ENCODE results near the gene MYMX.

The MYMX gene

GRCh38 chr6:44246663-44247337 lies 30.1 kb downstream of the MYMX start, which contains the start of gene HSP90AB1:
Gene HSP90AB1 (plus strand): TSS chr6:44247101. CDS start chr6:44248630, 1,529 bp downstream.
- ChIA-PET POLR2A (interaction anchor here (0.5 to 5.1 kb wide), 58 partner anchors 8 to 1187 kb away, joined by 3 to 131 read pairs (median 4); partner anchors contain the start of genes AARS2, CDC5L, GTPBP2 and KLC4), CTCF (interaction anchor here (0.7 to 5.6 kb wide), 13 partner anchors 10 to 544 kb away, joined by 3 to 70 read pairs (median 4); partner anchors contain the start of genes SLC29A1 and SLC35B2)
- Histone ChIP-seq H3K4me1 (ENCODE audit: control insufficient read depth, insufficient read depth, low read length) (no peaks in the 10 kb centered on the region), H3K9me3 (ENCODE audit: control insufficient read depth, insufficient read depth, low read depth, low read length) (no peaks in the 10 kb centered on the region), H3K4me3 (ENCODE audit: low read depth, low read length) (peak within 1 kb of the TSS; percentile 66), H3K27ac (ENCODE audit: extremely low read depth, low read depth, low read length) (peak within 1 kb of the TSS; percentile 71), H3K36me3 (ENCODE audit: control insufficient read depth in 2 of 2, insufficient read depth in 1 of 2, low read length in 2 of 2) (peaks cover 19 to 43% of the 10 kb centered on the region in 2 experiments)
- TF ChIP-seq ZBTB20 (tag by site-specific recombination; IDR thresholded peaks at IDR 0.05): peak; percentile 31; the same call in 1 of the 2 replicates
- peak; percentile 73 for TF ChIP-seq ZFHX2 (tag by site-specific recombination; conservative IDR thresholded peaks at IDR 0.05)
- peak; percentile 70 for TF ChIP-seq ZNF660 (tag by site-specific recombination; IDR thresholded peaks at IDR 0.05)
- TF ChIP-seq ZNF645 (tag by site-specific recombination; IDR thresholded peaks at IDR 0.05): peak; percentile 83; the same call in 1 of the 2 replicates
- TF ChIP-seq ZNF549 (tag by site-specific recombination; IDR thresholded peaks at IDR 0.05): no peak
- TF ChIP-seq ZBTB17 (tag by site-specific recombination; IDR thresholded peaks at IDR 0.05): peak; percentile 83; the same call in 1 of the 2 replicates
- 0 out of 2 replicates have a peak, but pooled peaks have one; percentile 7 for TF ChIP-seq ZSCAN16 (tag by site-specific recombination; IDR thresholded peaks at IDR 0.05)
- peak; percentile 23 for TF ChIP-seq ZBTB7A (tag by site-specific recombination; IDR thresholded peaks at IDR 0.05; ENCODE audit: low read depth)
- TF ChIP-seq ZNF274 (IDR thresholded peaks at IDR 0.05; ENCODE audit: low read length): no peak
- no peak for TF ChIP-seq ZNF274 (tag by site-specific recombination; IDR thresholded peaks at IDR 0.05; ENCODE audit: borderline replicate concordance)
- peak; percentile 89 for TF ChIP-seq PRDM4 (tag by site-specific recombination; IDR thresholded peaks at IDR 0.05)
- 0 out of 2 replicates have a peak, but pooled peaks have one; percentile 34 for TF ChIP-seq ZNF791 (tag by site-specific recombination; IDR thresholded peaks at IDR 0.05)
- TF ChIP-seq ZNF398 (tag by site-specific recombination; IDR thresholded peaks at IDR 0.05): no peak
- peak; percentile 9; the same call in 1 of the 2 replicates for TF ChIP-seq KLF9 (tag by site-specific recombination; IDR thresholded peaks at IDR 0.05; ENCODE audit: low read depth)
- TF ChIP-seq SP7 (tag by site-specific recombination; IDR thresholded peaks at IDR 0.05): peak; percentile 86; the same call in 1 of the 2 replicates
- TF ChIP-seq YY1 (tag by site-specific recombination; IDR thresholded peaks at IDR 0.05): peak; percentile 65
- no peak for TF ChIP-seq BCL6B (tag by site-specific recombination; IDR thresholded peaks at IDR 0.05)
- peak; percentile 98 for TF ChIP-seq ZNF391 (tag by site-specific recombination; IDR thresholded peaks at IDR 0.05; ENCODE audit: borderline replicate concordance, low read depth)
- no peak for TF ChIP-seq ZNF596 (tag by site-specific recombination; IDR thresholded peaks at IDR 0.05)
- peak; percentile 92 for TF ChIP-seq SALL2 (tag by site-specific recombination; IDR thresholded peaks at IDR 0.05; ENCODE audit: borderline replicate concordance)
- no peak; the same call in 1 of the 2 replicates for TF ChIP-seq GLIS2 (tag by site-specific recombination; IDR thresholded peaks at IDR 0.05)
- TF ChIP-seq GLI4 (tag by site-specific recombination; IDR thresholded peaks at IDR 0.05): peak; percentile 63; the same call in 1 of the 2 replicates
- TF ChIP-seq ZNF280D (tag by site-specific recombination; IDR thresholded peaks at IDR 0.05): 0 out of 2 replicates have a peak, but pooled peaks have one; percentile 44
- TF ChIP-seq GLI2 (tag by site-specific recombination; IDR thresholded peaks at IDR 0.05; ENCODE audit: borderline replicate concordance, low read depth): no peak; the same call in 1 of the 2 replicates

All from HEK293 (cell line).